CD4-positive, alpha-beta T cell treated with Interferon alpha-2 for 1 hour (primary cell): Measurements from ENCODE around the gene GGTLC3.
"Not testable (repeated sequence)": the region's sequence is repeated elsewhere in the genome, so short reads cannot be mapped to it uniquely, and the experiment has no call there.

ENCODE experiments used
- DNase-seq, 2 donors: peaks; one replicate each; pipeline ENCODE4 v3.0.0-alpha.2; 2020 to 2022

The GGTLC3 gene

GRCh38 chr22:18512378-18512777 is 5.6 kb downstream of the GGTLC3 start:
- not testable (repeated sequence) for DNase-seq

- not testable (repeated sequence) for DNase-seq
Measured at GRCh38 chr22:18511327-18511726, 6.6 kb downstream of the GGTLC3 start.

- not testable (repeated sequence) for DNase-seq
Measured at GRCh38 chr22:18496227-18496626, 21.7 kb downstream of the GGTLC3 start.
